GM23338 (cell line): Measurements from ENCODE around the gene MT1E. TPM values are rescaled to one million over a fixed set of nuclear protein-coding genes. Genes with fewer than 3 reads are reported as not detected.

Experiments
- ATAC-seq: fragments of 200-7000 bp; cut with Tn5 transposase; 3 replicates; pipeline ENCODE4 v1.9.1; 2020
- DNase-seq: peaks from one replicate; pipeline ENCODE4 v3.0.0-alpha.2; 2015; ENCODE audit warnings: low spot score
- H2AFZ ChIP-seq: fragments of 200-600 bp; sonication (generic); 2 replicates; pipeline ENCODE4 v1.8.0; 2016; ENCODE audit warnings: antibody characterized with exemption, mild to moderate bottlenecking, moderate library complexity
- H3F3A ChIP-seq: fragments of 200-600 bp; sonication (generic); replicated peaks from 2 replicates; pipeline ENCODE4 v1.8.0; 2017; ENCODE audit warnings: antibody characterized with exemption, mixed run types, low read depth
- H3K27ac ChIP-seq: fragments of 200-600 bp; sonication (generic); 2 replicates; pipeline ENCODE4 v1.6.1; 2016; ENCODE audit warnings: low read depth
- H3K27me3 ChIP-seq: fragments of 200-600 bp; sonication (generic); 2 replicates; pipeline ENCODE4 v1.8.0; 2016; ENCODE audit warnings: mild to moderate bottlenecking, mixed run types, moderate library complexity; ENCODE audit not compliant: insufficient read depth
- H3K36me3 ChIP-seq: fragments of 200-600 bp; sonication (generic); 2 replicates; pipeline ENCODE4 v1.8.0; 2016; ENCODE audit warnings: mild to moderate bottlenecking; ENCODE audit not compliant: insufficient read depth
- H3K4me1 ChIP-seq: fragments of 200-600 bp; sonication (generic); 2 replicates; pipeline ENCODE4 v1.8.0; 2016; ENCODE audit warnings: mild to moderate bottlenecking, moderate library complexity; ENCODE audit not compliant: insufficient read depth
- H3K4me2 ChIP-seq: fragments of 200-600 bp; sonication (generic); 2 replicates; pipeline ENCODE4 v1.7.1; 2017; ENCODE audit warnings: mixed run types
- H3K4me3 ChIP-seq: fragments of 200-600 bp; sonication (generic); 2 replicates; pipeline ENCODE4 v1.6.1; 2016; ENCODE audit warnings: mixed run types
- H3K79me2 ChIP-seq: fragments of 200-600 bp; sonication (generic); replicated peaks from 2 replicates; pipeline ENCODE4 v1.8.0; 2017; ENCODE audit warnings: mild to moderate bottlenecking; ENCODE audit not compliant: insufficient read depth
- H3K9me2 ChIP-seq: fragments of 200-600 bp; sonication (generic); 2 replicates; pipeline ENCODE4 v1.8.0; 2017; ENCODE audit not compliant: insufficient read depth
- H4K20me1 ChIP-seq: fragments of 200-600 bp; sonication (generic); replicated peaks from 2 replicates; pipeline ENCODE4 v1.8.0; 2017; ENCODE audit warnings: mild to moderate bottlenecking; ENCODE audit not compliant: insufficient read depth
- H3K27ac Mint-ChIP-seq: 2 replicates; pipeline ENCODE4 v1.8.0; 2020; ENCODE audit warnings: inconsistent platforms, mild to moderate bottlenecking, moderate library complexity, mixed read lengths
- H3K27me3 Mint-ChIP-seq: 3 replicates; pipeline ENCODE4 v1.8.0; 2022; ENCODE audit warnings: low read depth, mild to moderate bottlenecking, moderate library complexity, mixed read lengths, inconsistent platforms; ENCODE audit not compliant: insufficient read depth, poor library complexity
- H3K36me3 Mint-ChIP-seq: 3 replicates; pipeline ENCODE4 v1.8.0; 2021; ENCODE audit warnings: low read depth, mild to moderate bottlenecking, inconsistent platforms, moderate library complexity, mixed read lengths
- H3K4me1 Mint-ChIP-seq: 3 replicates; pipeline ENCODE4 v1.8.0; 2020; ENCODE audit warnings: mild to moderate bottlenecking, inconsistent platforms, mixed read lengths
- H3K4me3 Mint-ChIP-seq: 3 replicates; pipeline ENCODE4 v1.8.0; 2021; ENCODE audit warnings: moderate library complexity, mild to moderate bottlenecking, inconsistent platforms, mixed read lengths
- H3K9me3 Mint-ChIP-seq: 3 replicates; pipeline ENCODE4 v1.8.0; 2020; ENCODE audit warnings: moderate library complexity, mild to moderate bottlenecking, inconsistent platforms, mixed read lengths
- CREB1 ChIP-seq: fragments of 250-450 bp; sonication (Bioruptor Pico); IDR thresholded peaks from 2 replicates; pipeline ENCODE4 v1.5.0; 2020; ENCODE audit warnings: low read depth, mild to moderate bottlenecking, moderate library complexity
- CTCF ChIP-seq, 2 experiments: fragments of 200-600 bp in 1 of 2; sonication (generic) in 1 of 2; conservative IDR thresholded peaks; 2 replicates each; pipeline versions ENCODE4 v1.5.1 to v1.6.1; 2016 to 2017; ENCODE audit warnings: antibody characterized with exemption in 2 of 2, low read depth in 2 of 2, mild to moderate bottlenecking in 2 of 2, moderate library complexity in 1 of 2
- EZH2 ChIP-seq: fragments of 200-600 bp; sonication (generic); IDR thresholded peaks from one replicate; pipeline ENCODE4 v1.8.0; 2017; ENCODE audit warnings: antibody characterized with exemption, mild to moderate bottlenecking, low read depth; ENCODE audit not compliant: unreplicated experiment
- EZH2phosphoT487 ChIP-seq: fragments of 200-600 bp; sonication (generic); IDR thresholded peaks from one replicate; pipeline ENCODE4 v1.8.1; 2018; ENCODE audit warnings: antibody characterized with exemption; ENCODE audit not compliant: unreplicated experiment
- NANOG ChIP-seq: IDR thresholded peaks from 2 replicates; pipeline ENCODE4 v1.6.1; 2016; ENCODE audit warnings: antibody characterized with exemption, borderline replicate concordance
- POLR2AphosphoS5 ChIP-seq: IDR thresholded peaks from 2 replicates; pipeline ENCODE4 v1.6.1; 2016; ENCODE audit warnings: antibody characterized with exemption, low read depth
- STAT1 ChIP-seq: IDR thresholded peaks from one replicate; pipeline ENCODE4 v1.6.1; 2016; ENCODE audit warnings: antibody characterized with exemption; ENCODE audit not compliant: unreplicated experiment
- ZNF114 ChIP-seq: fragments of 250-450 bp; sonication (Bioruptor Pico); IDR thresholded peaks from 2 replicates; pipeline ENCODE4 v1.5.0; 2020; ENCODE audit warnings: mild to moderate bottlenecking, moderate library complexity
- ZNF462 ChIP-seq: fragments of 250-450 bp; sonication (Bioruptor Pico); IDR thresholded peaks from 2 replicates; pipeline ENCODE4 v1.5.0; 2020; ENCODE audit warnings: mild to moderate bottlenecking, moderate library complexity
- polyA plus RNA-seq: library from polyadenylated mRNA; unstranded; fragments of >200 nt; fragmentation: Nextera tagmentation; extraction: Ambion mirVana; gene quantifications from 2 replicates; pipeline ENCODE4 v1.2.1, GENCODE V29; 2016
- total RNA-seq: library from RNA; depleted of rRNA; stranded (reverse); fragments of >200 nt; shearing (Covaris generic); gene quantifications from 2 replicates; pipeline ENCODE4 v1.2.3, GENCODE V29; 2014
- TF ChIP-seq, protein P1 (sequence below): IDR thresholded peaks from 2 replicates; pipeline ENCODE4 v1.6.1; 2016; ENCODE audit warnings: antibody characterized with exemption
- TF ChIP-seq, protein P2 (sequence below): IDR thresholded peaks from one replicate; pipeline ENCODE4 v1.6.1; 2018; ENCODE audit warnings: antibody characterized with exemption; ENCODE audit not compliant: unreplicated experiment

The MT1E gene
- total and polyA plus RNA-seq, 2 experiments from 2014 or later, result 31.0 to 121 TPM

- no peaks in the 10 kb centered on the region for H3K9me3 Mint-ChIP-seq
- peaks cover 9% of the 10 kb centered on the region; the same call in 2 of the 3 replicates for H3K36me3 Mint-ChIP-seq
- Histone ChIP-seq H3K9me2 (no peaks in the 10 kb centered on the region), H2AFZ (no peak overlapping the region), H3K36me3 (no peaks in the 10 kb centered on the region), H4K20me1 (no peaks in the 10 kb centered on the region), H3K4me3 (peak overlapping the region; percentile 51), H3K27ac (no peak overlapping the region), H3F3A (peaks cover 14% of the 10 kb centered on the region; the same call in 1 of the 2 replicates), H3K79me2 (no peaks in the 10 kb centered on the region), H3K27me3 (peaks cover 69% of the 10 kb centered on the region), H3K4me1 (peaks cover 22% of the 10 kb centered on the region), H3K4me2 (peak overlapping the region; percentile 74)
- peaks cover 43% of the 10 kb centered on the region for H3K27me3 Mint-ChIP-seq
- no peak overlapping the region; the same call in 1 of the 2 replicates for H3K27ac Mint-ChIP-seq
- peak overlapping the region; percentile 62 for H3K4me3 Mint-ChIP-seq
- ATAC-seq, result no peak; the same call in 1 of the 3 replicates
- no peak for DNase-seq
- TF ChIP-seq EZH2phosphoT487, result no peak
- TF ChIP-seq EZH2, result no peak
- TF ChIP-seq ZNF462 (CRISPR knock-in tag), result no peak
- TF ChIP-seq, protein P1, sequence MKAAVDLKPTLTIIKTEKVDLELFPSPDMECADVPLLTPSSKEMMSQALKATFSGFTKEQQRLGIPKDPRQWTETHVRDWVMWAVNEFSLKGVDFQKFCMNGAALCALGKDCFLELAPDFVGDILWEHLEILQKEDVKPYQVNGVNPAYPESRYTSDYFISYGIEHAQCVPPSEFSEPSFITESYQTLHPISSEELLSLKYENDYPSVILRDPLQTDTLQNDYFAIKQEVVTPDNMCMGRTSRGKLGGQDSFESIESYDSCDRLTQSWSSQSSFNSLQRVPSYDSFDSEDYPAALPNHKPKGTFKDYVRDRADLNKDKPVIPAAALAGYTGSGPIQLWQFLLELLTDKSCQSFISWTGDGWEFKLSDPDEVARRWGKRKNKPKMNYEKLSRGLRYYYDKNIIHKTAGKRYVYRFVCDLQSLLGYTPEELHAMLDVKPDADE, result no peak
- TF ChIP-seq POLR2AphosphoS5, result no peak
- TF ChIP-seq CREB1 (CRISPR knock-in tag), result no peak
- TF ChIP-seq NANOG, result no peak
- TF ChIP-seq, protein P2, sequence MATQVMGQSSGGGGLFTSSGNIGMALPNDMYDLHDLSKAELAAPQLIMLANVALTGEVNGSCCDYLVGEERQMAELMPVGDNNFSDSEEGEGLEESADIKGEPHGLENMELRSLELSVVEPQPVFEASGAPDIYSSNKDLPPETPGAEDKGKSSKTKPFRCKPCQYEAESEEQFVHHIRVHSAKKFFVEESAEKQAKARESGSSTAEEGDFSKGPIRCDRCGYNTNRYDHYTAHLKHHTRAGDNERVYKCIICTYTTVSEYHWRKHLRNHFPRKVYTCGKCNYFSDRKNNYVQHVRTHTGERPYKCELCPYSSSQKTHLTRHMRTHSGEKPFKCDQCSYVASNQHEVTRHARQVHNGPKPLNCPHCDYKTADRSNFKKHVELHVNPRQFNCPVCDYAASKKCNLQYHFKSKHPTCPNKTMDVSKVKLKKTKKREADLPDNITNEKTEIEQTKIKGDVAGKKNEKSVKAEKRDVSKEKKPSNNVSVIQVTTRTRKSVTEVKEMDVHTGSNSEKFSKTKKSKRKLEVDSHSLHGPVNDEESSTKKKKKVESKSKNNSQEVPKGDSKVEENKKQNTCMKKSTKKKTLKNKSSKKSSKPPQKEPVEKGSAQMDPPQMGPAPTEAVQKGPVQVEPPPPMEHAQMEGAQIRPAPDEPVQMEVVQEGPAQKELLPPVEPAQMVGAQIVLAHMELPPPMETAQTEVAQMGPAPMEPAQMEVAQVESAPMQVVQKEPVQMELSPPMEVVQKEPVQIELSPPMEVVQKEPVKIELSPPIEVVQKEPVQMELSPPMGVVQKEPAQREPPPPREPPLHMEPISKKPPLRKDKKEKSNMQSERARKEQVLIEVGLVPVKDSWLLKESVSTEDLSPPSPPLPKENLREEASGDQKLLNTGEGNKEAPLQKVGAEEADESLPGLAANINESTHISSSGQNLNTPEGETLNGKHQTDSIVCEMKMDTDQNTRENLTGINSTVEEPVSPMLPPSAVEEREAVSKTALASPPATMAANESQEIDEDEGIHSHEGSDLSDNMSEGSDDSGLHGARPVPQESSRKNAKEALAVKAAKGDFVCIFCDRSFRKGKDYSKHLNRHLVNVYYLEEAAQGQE, result no peak
- no peak for TF ChIP-seq CTCF (conservative IDR thresholded peaks at IDR 0.05; ENCODE audit: low read depth in 2 of 2)
- TF ChIP-seq ZNF114 (CRISPR knock-in tag), result no peak
- no peak for TF ChIP-seq STAT1
- H3K4me1 Mint-ChIP-seq, result peaks cover 34% of the 10 kb centered on the region
Measured at GRCh38 chr16:56607675-56608042, 17.9 kb upstream of the MT1E start.
